Measurements from ENCODE around the gene SORBS2.

- TF ChIP-seq, protein P1, sequence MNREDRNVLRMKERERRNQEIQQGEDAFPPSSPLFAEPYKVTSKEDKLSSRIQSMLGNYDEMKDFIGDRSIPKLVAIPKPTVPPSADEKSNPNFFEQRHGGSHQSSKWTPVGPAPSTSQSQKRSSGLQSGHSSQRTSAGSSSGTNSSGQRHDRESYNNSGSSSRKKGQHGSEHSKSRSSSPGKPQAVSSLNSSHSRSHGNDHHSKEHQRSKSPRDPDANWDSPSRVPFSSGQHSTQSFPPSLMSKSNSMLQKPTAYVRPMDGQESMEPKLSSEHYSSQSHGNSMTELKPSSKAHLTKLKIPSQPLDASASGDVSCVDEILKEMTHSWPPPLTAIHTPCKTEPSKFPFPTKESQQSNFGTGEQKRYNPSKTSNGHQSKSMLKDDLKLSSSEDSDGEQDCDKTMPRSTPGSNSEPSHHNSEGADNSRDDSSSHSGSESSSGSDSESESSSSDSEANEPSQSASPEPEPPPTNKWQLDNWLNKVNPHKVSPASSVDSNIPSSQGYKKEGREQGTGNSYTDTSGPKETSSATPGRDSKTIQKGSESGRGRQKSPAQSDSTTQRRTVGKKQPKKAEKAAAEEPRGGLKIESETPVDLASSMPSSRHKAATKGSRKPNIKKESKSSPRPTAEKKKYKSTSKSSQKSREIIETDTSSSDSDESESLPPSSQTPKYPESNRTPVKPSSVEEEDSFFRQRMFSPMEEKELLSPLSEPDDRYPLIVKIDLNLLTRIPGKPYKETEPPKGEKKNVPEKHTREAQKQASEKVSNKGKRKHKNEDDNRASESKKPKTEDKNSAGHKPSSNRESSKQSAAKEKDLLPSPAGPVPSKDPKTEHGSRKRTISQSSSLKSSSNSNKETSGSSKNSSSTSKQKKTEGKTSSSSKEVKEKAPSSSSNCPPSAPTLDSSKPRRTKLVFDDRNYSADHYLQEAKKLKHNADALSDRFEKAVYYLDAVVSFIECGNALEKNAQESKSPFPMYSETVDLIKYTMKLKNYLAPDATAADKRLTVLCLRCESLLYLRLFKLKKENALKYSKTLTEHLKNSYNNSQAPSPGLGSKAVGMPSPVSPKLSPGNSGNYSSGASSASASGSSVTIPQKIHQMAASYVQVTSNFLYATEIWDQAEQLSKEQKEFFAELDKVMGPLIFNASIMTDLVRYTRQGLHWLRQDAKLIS (CRISPR knock-in tag; IDR thresholded peaks at IDR 0.05; ENCODE audit: borderline replicate concordance), result no peak
- TF ChIP-seq CTCF (IDR thresholded peaks at IDR 0.05), result peak; percentile 80
- no peak for TF ChIP-seq FOXK1 (CRISPR knock-in tag; IDR thresholded peaks at IDR 0.05)
- TF ChIP-seq SMAD4 (CRISPR knock-in tag; IDR thresholded peaks at IDR 0.05), result no peak
- TF ChIP-seq, protein P2, sequence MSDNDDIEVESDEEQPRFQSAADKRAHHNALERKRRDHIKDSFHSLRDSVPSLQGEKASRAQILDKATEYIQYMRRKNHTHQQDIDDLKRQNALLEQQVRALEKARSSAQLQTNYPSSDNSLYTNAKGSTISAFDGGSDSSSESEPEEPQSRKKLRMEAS (CRISPR knock-in tag; IDR thresholded peaks at IDR 0.05), result no peak
- no peak for TF ChIP-seq TEAD4 (CRISPR knock-in tag; IDR thresholded peaks at IDR 0.05)
- TF ChIP-seq, protein P3, sequence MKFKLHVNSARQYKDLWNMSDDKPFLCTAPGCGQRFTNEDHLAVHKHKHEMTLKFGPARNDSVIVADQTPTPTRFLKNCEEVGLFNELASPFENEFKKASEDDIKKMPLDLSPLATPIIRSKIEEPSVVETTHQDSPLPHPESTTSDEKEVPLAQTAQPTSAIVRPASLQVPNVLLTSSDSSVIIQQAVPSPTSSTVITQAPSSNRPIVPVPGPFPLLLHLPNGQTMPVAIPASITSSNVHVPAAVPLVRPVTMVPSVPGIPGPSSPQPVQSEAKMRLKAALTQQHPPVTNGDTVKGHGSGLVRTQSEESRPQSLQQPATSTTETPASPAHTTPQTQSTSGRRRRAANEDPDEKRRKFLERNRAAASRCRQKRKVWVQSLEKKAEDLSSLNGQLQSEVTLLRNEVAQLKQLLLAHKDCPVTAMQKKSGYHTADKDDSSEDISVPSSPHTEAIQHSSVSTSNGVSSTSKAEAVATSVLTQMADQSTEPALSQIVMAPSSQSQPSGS (CRISPR knock-in tag; IDR thresholded peaks at IDR 0.05; ENCODE audit: borderline replicate concordance, low read depth), result no peak
- TF ChIP-seq, protein P4, sequence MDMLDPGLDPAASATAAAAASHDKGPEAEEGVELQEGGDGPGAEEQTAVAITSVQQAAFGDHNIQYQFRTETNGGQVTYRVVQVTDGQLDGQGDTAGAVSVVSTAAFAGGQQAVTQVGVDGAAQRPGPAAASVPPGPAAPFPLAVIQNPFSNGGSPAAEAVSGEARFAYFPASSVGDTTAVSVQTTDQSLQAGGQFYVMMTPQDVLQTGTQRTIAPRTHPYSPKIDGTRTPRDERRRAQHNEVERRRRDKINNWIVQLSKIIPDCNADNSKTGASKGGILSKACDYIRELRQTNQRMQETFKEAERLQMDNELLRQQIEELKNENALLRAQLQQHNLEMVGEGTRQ (CRISPR knock-in tag; IDR thresholded peaks at IDR 0.05), result no peak
- no peak for TF ChIP-seq MLX (CRISPR knock-in tag; IDR thresholded peaks at IDR 0.05)
- TF ChIP-seq JAZF1 (CRISPR knock-in tag; IDR thresholded peaks at IDR 0.05), result no peak
- TF ChIP-seq, protein P5, sequence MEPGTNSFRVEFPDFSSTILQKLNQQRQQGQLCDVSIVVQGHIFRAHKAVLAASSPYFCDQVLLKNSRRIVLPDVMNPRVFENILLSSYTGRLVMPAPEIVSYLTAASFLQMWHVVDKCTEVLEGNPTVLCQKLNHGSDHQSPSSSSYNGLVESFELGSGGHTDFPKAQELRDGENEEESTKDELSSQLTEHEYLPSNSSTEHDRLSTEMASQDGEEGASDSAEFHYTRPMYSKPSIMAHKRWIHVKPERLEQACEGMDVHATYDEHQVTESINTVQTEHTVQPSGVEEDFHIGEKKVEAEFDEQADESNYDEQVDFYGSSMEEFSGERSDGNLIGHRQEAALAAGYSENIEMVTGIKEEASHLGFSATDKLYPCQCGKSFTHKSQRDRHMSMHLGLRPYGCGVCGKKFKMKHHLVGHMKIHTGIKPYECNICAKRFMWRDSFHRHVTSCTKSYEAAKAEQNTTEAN (CRISPR knock-in tag; IDR thresholded peaks at IDR 0.05), result no peak
- TF ChIP-seq, protein P6, sequence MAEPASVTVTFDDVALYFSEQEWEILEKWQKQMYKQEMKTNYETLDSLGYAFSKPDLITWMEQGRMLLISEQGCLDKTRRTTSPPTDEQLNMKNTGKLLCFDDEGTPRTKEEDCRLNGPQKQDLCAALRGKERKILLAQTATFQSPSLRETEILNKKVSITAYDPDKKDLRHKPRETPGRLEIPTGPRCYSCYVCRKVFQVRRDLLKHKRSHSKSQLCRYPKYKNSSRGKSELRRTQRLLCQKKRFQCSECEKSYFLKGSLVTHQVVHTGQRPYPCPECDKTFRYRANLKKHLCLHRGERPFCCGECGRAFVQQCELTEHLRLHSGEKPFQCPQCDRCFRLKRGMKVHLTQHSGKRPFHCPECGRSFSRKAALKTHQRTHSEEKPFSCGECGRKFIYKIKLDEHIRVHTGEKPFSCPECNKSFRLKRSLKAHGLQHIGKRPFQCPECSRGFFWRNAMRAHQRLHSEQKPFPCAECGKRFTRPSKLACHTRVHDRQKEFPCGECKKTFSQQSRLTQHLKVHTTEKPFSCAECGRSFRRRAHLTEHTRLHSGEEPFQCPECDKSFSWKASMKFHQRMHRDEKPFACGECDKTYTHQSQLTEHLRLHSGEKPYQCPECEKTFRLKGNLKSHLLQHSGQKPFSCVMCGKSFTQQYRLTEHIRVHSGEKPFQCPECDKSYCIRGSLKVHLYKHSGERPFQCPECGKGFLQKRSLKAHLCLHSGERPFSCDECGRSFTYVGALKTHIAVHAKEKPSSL (CRISPR knock-in tag; conservative IDR thresholded peaks at IDR 0.05), result no peak
- no peak for TF ChIP-seq ZNF232 (CRISPR knock-in tag; IDR thresholded peaks at IDR 0.05)
- TF ChIP-seq, protein P7, sequence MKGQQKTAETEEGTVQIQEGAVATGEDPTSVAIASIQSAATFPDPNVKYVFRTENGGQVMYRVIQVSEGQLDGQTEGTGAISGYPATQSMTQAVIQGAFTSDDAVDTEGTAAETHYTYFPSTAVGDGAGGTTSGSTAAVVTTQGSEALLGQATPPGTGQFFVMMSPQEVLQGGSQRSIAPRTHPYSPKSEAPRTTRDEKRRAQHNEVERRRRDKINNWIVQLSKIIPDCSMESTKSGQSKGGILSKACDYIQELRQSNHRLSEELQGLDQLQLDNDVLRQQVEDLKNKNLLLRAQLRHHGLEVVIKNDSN (CRISPR knock-in tag; IDR thresholded peaks at IDR 0.05), result no peak
These were observed 177.8 kb downstream of the SORBS2 start for GRCh38 chr4:185634066-185634652.

All from WTC11 (cell line).